Chondrocyte (in vitro differentiated cells): ENCODE results near the gene ISG20. TPM values are rescaled to one million over a fixed set of nuclear protein-coding genes. Genes with fewer than 3 reads are reported as not detected.

Experiments used
- DNase-seq: peaks from one replicate; pipeline ENCODE4 v3.0.0; 2021; ENCODE audit warnings: mixed read lengths, low spot score
- H3K27ac Mint-ChIP-seq: one replicate; pipeline ENCODE4 v1.8.0; 2021; ENCODE audit warnings: mild to moderate bottlenecking, moderate library complexity, mixed read lengths; ENCODE audit not compliant: unreplicated experiment
- H3K27me3 Mint-ChIP-seq: 2 replicates; pipeline ENCODE4 v1.8.0; 2021; ENCODE audit warnings: low read depth, mixed read lengths
- H3K36me3 Mint-ChIP-seq: 2 replicates; pipeline ENCODE4 v1.8.0; 2021; ENCODE audit warnings: low read depth, mixed read lengths
- H3K4me1 Mint-ChIP-seq: 2 replicates; pipeline ENCODE4 v1.8.0; 2021; ENCODE audit warnings: low read depth, mild to moderate bottlenecking, mixed read lengths
- H3K4me3 Mint-ChIP-seq: one replicate; pipeline ENCODE4 v1.8.0; 2021; ENCODE audit warnings: mild to moderate bottlenecking, moderate library complexity, mixed read lengths; ENCODE audit not compliant: unreplicated experiment
- H3K9me3 Mint-ChIP-seq: 2 replicates; pipeline ENCODE4 v1.8.0; 2021; ENCODE audit warnings: low read depth, mixed read lengths
- CTCF ChIP-seq: fragments of 200-600 bp; sonication (generic); IDR thresholded peaks from 2 replicates; pipeline ENCODE4 v1.5.0; 2021; ENCODE audit warnings: antibody characterized with exemption, mild to moderate bottlenecking, moderate library complexity
- total RNA-seq: library from RNA; stranded (reverse); gene quantifications from 3 replicates; pipeline ENCODE4 v1.2.1, GENCODE V29; 2021

Gene ISG20
- total RNA-seq, 1 donor from 2014 or later, result 4.5 TPM

- H3K4me3 Mint-ChIP-seq, result no peak overlapping the region
- H3K27ac Mint-ChIP-seq, result no peak overlapping the region
- no peaks in the 10 kb centered on the region for H3K36me3 Mint-ChIP-seq
- H3K4me1 Mint-ChIP-seq, result peaks cover 6% of the 10 kb centered on the region
- DNase-seq, result no peak
- H3K27me3 Mint-ChIP-seq, result peaks cover 10% of the 10 kb centered on the region
- no peak for TF ChIP-seq CTCF
- no peaks in the 10 kb centered on the region for H3K9me3 Mint-ChIP-seq
Measured at GRCh38 chr15:88700716-88701115, 61.9 kb downstream of the ISG20 start.

GRCh38 chr15:88701561-88702095 is 62.8 kb downstream of the ISG20 start:
- Mint-ChIP-seq H3K4me3 (no peak overlapping the region), H3K27ac (no peak overlapping the region), H3K4me1 (peaks cover 12% of the 10 kb centered on the region), H3K9me3 (no peaks in the 10 kb centered on the region), H3K36me3 (no peaks in the 10 kb centered on the region), H3K27me3 (peaks cover 10% of the 10 kb centered on the region)
- TF ChIP-seq CTCF, result peak; percentile 28
- no peak for DNase-seq

- no peak for DNase-seq
- peaks cover 16% of the 10 kb centered on the region for H3K4me1 Mint-ChIP-seq
- no peak overlapping the region for H3K27ac Mint-ChIP-seq
- no peaks in the 10 kb centered on the region for H3K9me3 Mint-ChIP-seq
- H3K27me3 Mint-ChIP-seq, result peaks cover 10% of the 10 kb centered on the region
- H3K36me3 Mint-ChIP-seq, result no peaks in the 10 kb centered on the region
- TF ChIP-seq CTCF, result no peak
- H3K4me3 Mint-ChIP-seq, result no peak overlapping the region
Measured at GRCh38 chr15:88702983-88703382, 64.2 kb downstream of the ISG20 start.

- Mint-ChIP-seq H3K4me3 (no peak overlapping the region), H3K9me3 (no peaks in the 10 kb centered on the region), H3K27ac (no peak overlapping the region), H3K27me3 (peaks cover 8% of the 10 kb centered on the region), H3K36me3 (no peaks in the 10 kb centered on the region), H3K4me1 (peaks cover 21% of the 10 kb centered on the region)
- no peak for TF ChIP-seq CTCF
- DNase-seq, result no peak
Measured at GRCh38 chr15:88703533-88703932, 64.7 kb downstream of the ISG20 start.

- Mint-ChIP-seq H3K4me1 (peaks cover 29% of the 10 kb centered on the region), H3K27me3 (no peaks in the 10 kb centered on the region), H3K27ac (peak overlapping the region; percentile 37), H3K36me3 (no peaks in the 10 kb centered on the region), H3K4me3 (peak overlapping the region; percentile 54), H3K9me3 (no peaks in the 10 kb centered on the region)
- no peak for TF ChIP-seq CTCF
- DNase-seq, result no peak
Measured at GRCh38 chr15:88704791-88705768, 66.3 kb downstream of the ISG20 start.
